GM19397 (cell line): ENCODE measurements around the gene PLCB4.

ENCODE experiments used
- ATAC-seq: cut with Tn5 transposase; IDR thresholded peaks from one replicate; pipeline ENCODE4 v1.9.1; 2021; ENCODE audit warnings: mild to moderate bottlenecking, moderate library complexity; ENCODE audit not compliant: unreplicated experiment

Gene PLCB4

DNA sequence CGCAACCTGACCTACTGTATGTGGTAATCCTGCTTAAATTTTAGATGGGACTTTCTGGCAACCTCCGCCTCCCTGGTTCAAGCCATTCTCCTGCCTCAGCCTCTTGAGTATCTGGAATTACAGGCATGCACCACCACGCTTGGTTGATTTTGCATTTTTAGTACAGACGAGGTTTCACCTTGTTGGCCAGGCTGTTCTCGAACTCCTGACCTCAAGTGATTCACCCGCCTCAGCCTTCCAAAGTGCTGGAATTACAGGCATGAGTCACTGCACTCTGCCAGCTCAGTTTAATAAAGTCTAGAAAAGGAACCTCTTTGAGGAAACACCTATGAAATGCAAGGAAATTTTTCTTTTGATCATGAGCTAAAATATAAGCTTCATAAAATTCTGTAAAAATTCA, 9.0 kb upstream of the PLCB4 start:
- no peak for ATAC-seq

DNA sequence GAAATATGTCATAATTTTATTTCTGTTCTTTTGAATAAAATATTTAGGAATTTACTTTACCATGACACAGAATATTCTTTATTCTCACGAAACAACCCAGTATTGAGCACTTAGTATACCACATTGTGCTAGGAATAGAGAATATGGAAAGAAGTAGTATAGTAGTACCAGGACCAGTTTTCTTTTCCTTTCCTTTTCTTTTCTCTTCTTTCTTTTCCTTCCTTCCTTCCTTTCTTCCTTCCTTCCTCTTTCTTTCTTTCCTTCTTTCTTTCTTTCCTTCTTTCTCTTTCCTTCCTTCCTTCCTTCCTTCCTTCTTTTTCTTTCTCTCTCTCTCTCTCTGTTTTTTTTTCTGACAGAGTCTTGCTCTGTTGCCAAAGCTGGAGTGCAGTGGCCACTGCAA, 7.5 kb upstream of the PLCB4 start:
- ATAC-seq, result no peak

DNA sequence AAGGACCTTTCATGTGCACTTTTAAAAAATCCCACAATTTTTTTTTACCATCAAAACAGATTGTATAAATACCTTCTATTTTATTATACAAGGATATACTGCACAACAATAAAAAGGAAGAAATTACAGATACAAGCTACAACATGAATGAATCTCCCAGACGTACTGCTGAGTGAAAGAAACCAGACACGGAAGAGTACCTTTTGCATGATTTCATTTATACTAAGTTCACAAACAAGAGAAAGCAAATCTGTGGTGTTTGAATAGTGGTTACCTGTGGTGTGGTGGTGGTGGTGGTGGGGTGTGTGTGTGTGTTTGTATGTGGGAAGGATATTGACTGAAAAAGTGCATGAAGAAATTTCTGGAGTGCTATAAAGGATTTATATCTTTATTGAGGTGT, 6.8 kb upstream of the PLCB4 start:
- ATAC-seq, result no peak

DNA sequence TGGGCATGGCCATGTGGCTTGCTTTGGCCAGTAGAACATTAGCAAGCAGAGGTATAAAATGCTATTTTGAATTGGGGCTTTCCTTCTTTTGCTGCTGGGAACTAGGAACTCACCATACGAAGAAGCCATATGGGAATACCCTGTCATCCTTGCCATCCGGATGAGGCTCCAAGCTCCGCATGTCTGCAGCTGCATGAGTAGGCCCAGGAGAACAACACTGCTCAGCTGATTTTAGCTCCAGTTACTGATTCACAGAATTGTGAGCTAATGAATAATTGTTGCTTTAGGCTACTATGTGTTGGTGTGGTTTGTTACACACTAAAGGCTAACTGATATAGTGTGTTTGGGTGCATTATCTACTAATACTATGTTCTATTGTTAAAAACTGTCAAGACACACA, 2.7 kb upstream of the PLCB4 start:
- ATAC-seq, result no peak

DNA sequence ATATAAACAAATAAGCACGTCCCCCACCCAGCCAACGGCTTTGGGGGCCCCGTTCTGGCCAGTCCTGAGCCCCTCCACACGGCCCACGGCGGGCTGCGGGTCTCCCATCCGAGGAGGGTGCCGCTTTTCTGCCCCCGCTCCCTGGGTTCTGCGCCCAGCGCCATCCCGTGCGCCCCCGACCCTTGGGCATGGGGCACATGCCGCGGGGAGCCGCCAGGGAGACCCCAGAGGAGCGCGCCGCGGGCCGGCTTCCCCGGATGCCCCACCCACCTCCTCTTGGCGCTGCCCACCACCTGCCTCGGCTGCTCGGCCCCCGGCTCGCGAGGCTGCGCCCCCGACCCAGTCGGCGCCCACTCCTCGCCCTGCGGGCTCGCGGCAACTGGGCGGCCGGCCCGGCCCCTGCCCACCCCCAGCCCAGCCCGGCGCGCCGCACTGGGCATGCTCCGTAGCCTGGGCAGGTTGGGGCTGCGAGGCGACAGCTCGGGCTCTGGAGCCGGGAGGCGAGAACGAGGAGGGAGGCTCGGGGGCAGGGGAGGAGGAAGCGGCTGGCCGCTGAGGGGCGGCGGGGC, 570 bp upstream of the PLCB4 start:
- no peak for ATAC-seq

DNA sequence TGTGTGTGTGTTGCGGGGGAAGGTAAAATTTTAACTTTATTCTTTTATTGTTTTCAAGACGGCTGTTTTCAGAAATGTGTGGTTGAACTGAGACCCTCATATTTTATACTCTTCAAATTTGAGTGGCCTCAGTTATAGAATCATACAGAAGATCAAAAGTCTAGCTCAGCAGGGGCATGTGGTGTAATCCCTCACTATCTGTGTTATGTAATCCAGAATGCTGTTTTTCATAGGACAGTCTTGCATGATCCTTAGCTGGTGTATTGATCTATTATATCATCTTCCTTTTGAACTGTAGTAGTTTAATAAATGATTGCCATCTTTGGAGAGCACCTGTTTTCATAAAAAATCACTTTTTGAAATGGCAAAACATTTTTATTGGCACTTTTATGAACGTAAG, 1.4 kb downstream of the PLCB4 start:
- ATAC-seq, result no peak

DNA sequence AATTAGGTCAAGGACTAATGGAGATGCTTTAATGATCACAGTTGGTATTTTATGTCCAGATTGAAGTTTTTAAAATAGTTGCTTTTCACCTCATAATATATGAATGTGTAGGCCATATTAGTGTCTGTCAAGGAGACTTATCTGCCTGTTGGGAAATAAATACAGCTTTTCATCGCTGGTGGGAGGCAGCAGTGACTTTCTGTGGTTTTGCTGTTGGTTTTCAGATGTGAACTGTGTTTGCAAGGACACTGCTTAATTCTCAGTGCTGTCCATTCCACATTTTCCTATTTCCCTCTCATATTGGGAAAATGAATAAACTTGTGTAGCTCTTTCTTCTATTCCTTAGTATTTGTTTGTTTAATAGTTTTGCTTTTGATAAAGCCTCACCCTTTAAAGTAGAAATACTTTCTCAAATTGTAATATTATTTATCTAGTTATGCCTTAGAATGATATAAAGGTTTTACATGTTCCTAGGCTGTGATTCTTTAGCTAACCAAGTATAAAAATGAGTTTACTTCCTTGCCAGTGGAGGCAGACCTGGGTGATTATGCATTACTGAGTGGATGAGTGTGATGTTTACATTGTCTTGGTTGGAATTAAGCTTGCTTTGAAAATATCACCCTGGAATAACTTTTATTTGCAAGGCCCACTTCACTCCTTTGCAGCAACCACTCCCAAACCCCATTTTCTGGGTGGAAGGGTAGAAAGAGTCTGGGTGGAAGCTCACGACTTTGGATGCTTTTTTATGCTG, 3.3 kb downstream of the PLCB4 start:
- no peak for ATAC-seq

DNA sequence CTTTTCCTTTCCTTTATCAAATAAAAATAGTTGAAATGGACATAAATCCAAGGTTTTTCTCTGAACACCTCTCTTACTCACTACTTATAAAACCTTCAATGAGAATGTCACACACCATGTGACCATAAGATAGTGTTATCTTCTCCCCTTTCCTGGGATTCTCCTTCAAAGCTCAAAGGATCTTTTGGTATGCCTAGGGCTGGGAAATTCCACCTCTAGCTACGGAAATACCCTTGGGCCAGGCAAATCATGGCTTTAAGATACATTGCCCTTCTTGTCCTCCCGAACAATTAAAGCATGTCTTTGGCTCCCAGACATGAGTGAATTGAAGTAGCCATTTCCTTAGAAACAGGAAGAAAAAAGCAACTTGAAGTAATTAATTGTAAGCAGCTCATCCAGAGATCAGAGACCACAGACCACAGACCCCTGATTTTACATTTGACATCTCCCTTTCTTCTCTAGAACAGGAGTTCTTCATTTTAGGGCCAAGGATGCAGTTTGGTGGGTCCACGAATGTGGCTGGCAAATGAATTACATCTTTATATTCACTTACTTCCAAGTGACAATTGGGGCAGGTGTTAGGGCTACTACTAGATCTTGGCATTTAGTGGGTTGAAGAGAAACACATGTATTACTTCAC, 4.1 kb downstream of the PLCB4 start:
- no peak for ATAC-seq

DNA sequence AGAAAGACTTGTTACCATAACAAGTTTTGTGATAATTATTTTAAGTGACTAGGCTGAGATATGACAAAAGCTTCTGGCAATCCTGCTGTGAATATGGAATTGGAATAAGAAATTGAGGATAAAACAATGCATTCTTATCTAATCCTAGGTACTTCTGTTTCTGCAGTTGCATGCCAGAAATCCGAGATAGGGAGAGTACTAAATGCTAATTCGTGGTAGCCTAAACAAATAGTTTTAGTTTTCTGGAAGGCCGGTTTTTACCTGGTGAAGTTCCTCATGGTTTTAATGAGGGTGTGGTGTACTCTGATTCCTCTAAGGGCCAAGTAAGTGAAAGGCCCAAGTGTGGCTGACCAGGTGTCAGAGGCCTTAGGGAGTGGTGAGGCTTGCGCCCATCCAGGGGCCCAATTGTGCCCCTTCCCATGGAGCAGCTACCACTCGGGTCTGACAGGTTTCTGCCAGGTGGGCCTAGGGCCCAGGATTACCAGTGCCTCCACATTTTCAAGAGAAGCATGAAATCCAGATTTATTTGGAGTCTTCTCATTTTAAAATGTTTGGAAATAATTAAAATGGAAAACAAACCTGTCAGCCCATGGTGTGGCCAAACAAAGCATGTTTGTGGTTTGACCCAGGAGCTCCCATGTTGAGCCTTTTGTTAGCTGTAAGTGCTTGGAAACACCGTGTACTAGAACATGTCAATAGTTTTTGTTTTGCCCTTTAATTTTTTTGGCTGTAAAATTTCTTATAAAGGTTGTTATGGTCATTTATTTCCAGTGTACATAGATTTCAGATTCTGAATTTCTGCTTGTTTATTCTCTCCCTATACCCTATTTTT, 6.6 kb downstream of the PLCB4 start:
- no peak for ATAC-seq

DNA sequence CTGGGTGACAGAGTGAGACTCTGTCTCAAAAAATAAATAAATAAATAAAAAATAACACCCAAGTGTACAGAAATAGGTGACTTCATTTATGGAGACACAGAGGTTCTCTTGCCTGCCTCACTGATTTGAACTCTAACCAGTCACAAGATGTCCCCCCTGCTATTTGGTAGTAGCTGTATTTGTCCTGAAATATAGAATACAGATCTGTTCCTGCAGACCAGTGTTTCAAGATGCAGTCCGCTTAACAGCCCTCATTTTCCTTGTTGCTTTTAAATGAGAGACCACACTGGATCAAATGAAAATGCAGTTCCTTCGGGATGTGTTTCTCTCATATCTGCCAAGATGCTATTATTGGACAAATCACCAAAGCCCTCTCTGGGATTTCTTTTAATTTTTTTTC, 7.6 kb downstream of the PLCB4 start:
- ATAC-seq, result no peak

DNA sequence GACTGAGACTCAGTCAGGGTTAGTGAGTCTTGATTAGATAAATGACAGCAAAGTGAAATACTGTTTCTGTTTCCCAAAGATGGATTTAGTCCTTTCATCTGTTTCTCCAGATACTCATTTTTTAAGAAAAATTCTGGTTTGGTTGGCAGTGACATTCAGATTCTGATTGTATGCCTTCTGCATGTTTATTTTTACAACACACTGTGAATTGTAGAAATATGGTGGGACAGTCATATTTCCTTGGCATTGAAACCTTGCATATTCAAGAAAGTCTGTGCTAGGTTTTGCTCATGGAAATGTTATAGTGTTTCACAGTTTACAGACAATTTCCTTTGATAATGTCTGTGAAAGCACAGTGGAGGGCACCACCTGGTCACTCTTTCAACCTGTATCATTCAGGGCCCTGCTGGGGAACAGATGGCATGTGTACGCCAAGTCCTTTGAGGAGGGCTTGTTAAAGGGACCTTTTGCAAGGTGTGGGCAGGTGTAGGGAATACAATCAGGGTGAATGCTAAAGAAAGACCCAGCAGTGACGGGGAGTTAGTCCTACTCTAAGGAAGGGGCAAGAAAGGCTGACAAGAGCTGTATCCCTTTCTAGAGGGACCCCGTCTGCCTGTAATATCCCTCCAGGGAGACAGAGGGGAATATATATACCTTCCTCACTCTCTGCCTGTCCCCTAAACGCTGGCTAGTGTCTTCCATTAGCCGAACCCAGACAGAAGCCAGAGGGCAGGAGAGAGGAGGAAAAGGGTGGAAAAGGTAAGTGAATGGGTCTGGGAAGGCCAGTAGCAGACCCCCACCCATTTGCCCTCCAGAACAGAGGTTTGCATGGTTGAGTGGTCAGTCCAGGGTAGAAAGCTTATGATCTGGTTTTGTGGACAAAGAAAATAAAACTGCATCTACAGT, 10.2 kb downstream of the PLCB4 start:
- no peak for ATAC-seq

DNA sequence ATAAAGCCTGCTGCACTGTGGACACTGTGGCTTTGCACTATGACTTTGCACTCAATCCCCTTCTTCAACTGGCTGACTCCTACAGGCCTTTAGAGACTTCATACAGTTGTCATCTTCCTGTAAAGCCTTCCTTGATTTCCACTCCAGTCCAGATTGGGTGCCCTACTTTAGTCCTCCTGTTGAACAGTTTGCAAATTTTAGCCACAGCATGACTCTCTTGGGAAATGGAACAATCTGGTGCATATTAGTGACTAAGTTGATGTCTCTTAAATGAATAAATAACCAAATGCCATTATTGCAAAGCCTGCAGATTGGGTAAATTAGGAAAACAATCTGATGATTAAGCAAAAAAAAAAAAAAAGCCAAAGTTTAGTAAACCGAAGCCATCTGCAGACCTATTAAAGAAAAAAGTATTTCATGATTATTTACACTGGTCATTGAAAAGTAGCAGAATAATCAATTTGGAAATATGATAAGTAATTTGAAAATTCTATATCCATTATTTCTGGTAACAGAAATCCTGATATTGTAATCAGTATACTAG, 12.6 kb downstream of the PLCB4 start:
- no peak for ATAC-seq

DNA sequence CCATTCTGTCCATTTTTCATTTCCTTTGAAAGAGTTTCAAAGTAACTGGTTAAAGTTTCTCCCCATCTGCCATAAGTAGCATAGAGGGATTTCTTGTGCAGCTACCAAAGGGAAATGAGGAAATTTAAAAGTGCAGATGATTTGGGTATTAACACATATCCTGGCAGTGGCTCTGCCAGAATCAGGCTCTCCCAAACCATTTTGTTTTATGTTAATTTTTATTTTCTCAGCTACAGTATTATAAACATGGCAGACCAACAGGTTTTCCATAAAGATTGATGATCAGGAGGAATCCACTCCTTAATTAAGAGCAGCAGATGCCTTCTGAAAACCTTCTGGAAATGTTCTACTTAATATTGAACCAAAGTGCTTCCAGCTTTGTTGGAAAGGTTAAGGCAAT, 13.9 kb downstream of the PLCB4 start:
- ATAC-seq, result no peak

DNA sequence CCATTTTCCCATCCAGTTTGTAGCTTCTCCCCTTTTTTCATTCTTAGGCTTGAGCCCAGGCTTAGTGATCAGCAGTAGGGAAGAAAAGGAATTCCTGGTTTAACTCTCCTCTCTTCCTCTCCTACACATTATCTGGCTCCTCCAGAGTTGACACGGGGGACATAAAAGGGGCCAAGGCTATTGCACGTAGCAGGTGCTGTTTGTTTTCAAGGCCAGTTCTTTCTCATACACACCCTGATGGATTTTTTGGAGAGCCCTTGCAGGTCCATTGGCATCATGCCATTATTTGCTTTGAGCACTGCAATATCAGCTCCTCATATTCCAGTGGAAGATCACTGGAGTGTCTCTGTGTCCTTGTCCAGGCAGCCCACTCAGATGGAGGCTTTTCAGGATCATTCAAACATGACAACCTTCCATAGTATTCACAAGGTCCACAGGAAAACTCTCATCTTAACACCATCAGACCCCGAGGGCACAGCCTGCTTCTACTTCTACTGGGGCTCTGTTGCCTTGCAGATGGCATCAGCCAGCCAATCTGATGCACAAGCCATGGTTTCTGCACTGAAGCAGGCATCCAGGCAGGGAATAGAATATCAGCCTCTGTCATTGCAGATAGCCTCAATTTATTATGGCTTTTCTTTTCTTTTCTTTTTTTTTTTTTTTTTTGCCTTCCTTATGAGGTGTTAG, 18.8 kb downstream of the PLCB4 start:
- ATAC-seq, result no peak

DNA sequence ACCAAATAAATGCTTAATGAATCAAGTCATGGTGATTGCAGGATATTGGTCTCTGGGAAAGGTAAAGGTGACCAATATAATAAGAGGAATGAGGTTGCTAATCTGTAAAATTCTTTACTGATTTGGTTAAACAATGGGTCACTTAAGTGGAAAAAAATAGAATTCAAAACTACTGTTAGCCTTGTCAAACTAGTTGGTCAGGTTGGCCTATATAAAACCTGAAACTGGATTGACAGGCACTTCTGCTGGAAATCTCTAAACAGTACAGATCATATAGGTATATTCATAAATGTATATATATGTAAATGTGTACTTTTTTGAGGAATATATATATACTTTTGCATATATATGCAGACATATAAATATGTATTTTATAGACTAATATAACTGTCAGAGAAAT, 19.7 kb downstream of the PLCB4 start:
- no peak for ATAC-seq

DNA sequence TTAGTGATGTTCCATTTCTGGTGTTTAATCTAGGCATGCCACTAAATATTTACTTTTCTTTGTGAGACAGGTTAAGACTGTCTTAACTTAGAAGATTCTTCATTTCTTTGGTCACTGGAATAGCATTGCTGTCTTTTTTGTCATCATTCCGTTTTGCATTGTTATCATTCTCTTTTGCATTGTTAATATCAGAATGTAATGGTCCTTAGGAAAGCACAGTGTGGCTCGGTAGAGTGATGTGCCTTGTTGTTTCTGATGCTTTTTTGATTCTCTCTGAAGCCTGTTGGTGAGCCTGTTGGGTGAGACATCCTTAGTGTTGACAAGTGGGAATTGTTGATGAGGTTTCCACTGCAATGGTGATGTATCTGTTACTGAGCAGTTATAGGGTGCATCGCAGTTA, 23.2 kb downstream of the PLCB4 start:
- ATAC-seq, result no peak

DNA sequence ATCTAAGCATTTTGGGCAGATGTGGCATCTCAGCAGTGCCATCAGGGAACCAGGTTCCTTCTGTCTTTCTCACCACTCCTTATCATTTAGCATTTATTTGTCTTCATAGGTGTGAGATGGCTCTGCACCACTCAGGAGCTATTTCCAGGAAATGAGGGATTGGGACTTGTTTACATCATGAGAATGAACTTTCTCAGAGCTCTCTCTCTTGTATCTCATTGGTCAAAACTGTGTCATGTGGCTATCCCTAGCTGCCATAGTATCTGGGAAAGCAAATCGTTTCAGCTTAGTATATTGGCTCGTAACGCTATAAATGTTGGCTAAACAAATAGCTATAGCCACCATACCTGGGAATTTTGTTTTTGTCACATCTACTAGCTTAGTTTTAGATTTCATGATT, 23.8 kb downstream of the PLCB4 start:
- ATAC-seq, result no peak

DNA sequence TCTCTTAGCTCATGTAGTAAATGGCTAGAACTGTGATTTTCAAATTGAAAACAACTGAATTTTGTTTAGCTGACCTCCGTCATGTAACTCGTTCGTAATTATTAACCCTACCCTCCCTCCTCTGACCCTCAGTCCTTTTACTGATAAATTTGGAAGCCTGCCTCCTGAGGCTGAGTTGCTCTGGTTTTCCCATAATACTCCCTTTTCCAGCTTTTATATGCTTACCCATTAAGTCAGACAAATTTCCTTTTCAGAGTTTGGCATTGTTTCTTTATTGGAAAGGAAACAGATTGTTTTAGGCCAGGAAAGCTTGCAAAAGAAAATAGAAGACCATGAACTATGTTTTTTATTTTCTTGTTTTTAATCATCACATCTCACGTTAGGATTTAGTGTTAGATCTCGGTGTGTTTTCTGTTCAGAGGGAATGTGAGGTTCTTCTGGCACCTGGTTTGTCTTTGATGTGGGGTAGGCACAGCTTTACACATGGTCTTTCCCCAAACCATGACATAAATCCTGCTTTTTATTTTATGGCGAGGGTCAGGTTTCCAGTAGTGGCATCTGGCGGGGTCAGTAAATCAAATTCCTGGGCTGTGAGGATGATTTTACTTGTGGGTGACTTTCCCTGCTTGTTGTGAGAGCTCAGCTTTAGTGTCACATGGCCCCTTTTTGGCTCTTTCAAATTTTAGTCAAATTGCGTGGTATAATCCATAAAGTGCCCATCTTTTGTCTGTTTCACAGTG, 24.5 kb downstream of the PLCB4 start:
- ATAC-seq, result no peak

DNA sequence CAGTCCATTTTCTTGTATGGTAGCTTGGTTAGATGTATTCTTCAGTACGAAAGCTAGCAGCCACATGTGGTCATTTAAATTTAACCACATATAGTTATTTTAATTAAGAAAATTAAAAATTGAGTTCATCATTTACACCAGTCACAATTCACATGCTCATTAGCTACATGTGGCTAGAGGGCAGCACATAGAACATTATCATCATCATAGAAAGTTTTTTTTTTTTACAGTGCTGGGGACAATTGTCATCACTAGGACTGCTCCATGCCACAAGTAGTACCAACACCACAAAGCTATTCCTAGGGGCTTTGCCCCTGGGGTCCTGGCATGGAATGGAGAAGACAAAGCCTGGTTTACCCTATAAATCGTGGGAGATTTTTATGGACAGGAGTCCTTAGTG, 30.5 kb downstream of the PLCB4 start:
- ATAC-seq, result no peak
